ENCODE data around the gene MARCO.

DNA sequence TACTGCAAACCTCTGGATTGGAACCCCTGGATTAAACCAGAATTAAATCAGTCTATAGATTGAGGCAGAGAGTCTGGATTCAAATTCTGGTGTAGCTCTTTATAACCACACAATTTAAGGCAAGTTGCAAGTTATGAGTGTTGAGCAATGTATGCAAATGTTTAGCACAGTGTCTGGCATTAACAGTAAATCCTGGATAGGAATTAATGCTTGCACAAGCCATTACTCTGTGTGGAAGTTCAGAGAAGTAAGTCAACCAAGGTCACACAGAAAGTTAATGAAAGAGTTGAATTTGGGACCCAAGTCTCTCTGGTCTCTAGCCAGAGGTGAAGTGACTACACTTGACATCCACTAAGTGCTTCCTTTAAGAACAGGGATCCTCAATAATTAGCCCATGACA, 2.0 kb upstream of the MARCO start:
- TF ChIP-seq, protein P1, sequence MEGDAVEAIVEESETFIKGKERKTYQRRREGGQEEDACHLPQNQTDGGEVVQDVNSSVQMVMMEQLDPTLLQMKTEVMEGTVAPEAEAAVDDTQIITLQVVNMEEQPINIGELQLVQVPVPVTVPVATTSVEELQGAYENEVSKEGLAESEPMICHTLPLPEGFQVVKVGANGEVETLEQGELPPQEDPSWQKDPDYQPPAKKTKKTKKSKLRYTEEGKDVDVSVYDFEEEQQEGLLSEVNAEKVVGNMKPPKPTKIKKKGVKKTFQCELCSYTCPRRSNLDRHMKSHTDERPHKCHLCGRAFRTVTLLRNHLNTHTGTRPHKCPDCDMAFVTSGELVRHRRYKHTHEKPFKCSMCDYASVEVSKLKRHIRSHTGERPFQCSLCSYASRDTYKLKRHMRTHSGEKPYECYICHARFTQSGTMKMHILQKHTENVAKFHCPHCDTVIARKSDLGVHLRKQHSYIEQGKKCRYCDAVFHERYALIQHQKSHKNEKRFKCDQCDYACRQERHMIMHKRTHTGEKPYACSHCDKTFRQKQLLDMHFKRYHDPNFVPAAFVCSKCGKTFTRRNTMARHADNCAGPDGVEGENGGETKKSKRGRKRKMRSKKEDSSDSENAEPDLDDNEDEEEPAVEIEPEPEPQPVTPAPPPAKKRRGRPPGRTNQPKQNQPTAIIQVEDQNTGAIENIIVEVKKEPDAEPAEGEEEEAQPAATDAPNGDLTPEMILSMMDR (conservative IDR thresholded peaks at IDR 0.05; ENCODE audit: low read depth, low read length): no peak
- TF ChIP-seq EZH2 (IDR thresholded peaks at IDR 0.05; ENCODE audit: low read length, unreplicated experiment): no peak

Measured in PC-3 (cell line).